HG02588 (cell line): ENCODE data around the gene CFAP74.
"Not testable (repeated sequence)": the region's sequence is repeated elsewhere in the genome, so short reads cannot be mapped to it uniquely, and the experiment has no call there.

Source experiments
- ATAC-seq: cut with Tn5 transposase; IDR thresholded peaks from one replicate; pipeline ENCODE4 v1.9.1; 2021; ENCODE audit warnings: mild to moderate bottlenecking, moderate library complexity; ENCODE audit not compliant: unreplicated experiment

CFAP74 gene

DNA sequence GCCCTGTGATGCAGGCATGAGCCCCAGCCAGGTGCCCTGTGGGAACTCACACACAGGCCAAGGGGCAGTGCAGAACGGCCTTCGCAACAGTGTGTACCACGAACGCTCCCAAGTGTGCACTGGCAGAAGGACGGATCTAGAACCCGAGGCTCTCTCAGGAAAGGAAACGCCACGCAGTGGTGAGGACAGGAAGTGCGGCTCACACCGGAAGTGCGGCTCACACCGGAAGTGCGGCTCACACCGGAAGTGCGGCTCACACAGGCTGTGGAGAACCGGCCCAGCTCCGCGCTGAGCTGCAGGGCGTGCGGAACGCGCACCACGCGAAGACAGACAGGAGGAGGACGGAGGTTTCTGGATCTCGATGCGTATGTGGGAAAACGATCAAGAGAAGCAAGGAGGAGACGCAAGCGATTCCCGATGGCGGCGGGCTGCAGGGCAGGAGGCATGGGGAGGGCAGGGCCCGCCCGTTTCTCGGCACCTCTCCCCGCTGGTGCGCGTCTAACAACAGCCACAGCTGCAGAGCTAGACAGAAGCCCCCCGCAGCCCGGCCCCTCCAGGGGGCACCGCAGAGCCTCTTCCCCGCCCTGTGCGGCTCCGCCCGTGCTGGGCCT, 48.6 kb downstream of the CFAP74 start:
- no peak for ATAC-seq

DNA sequence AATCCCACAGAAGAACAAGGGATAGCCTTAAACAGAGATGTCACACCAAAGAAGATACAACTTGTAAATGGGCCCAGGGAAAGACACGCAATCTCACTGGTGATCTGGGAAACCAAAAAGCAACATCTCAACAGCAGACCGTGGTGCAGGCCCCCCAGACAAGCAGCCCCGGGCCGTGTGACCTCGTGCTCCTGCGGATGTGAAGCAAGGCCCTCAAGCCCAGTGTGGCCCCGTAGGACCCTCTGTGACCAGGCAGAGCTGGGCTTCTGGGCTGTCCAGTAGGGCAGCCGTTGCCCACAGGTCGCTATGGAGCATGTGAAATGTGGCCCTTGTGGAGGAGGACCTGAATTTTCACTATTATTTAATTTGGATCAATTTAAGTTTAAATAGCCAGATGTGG, 49.6 kb downstream of the CFAP74 start:
- ATAC-seq = no peak

DNA sequence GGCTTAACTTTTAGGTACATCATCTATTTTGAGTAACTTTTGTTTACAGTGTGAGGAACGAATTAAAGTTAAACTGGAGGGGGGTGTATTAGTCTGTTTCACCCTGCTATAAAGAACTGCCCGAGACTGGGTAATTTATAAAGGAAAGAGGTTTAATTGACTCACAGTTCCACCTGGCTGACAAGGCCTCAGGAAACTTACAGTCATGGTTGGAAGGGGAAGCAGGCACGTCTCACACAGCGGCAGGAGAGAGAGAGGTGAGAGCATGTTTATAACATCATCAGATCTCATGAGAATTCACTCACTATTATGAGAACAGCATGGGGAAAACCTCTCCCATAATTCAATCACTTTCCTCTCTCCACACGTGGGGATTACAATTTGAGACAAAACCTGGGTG, 52.6 kb downstream of the CFAP74 start:
- ATAC-seq = no peak

DNA sequence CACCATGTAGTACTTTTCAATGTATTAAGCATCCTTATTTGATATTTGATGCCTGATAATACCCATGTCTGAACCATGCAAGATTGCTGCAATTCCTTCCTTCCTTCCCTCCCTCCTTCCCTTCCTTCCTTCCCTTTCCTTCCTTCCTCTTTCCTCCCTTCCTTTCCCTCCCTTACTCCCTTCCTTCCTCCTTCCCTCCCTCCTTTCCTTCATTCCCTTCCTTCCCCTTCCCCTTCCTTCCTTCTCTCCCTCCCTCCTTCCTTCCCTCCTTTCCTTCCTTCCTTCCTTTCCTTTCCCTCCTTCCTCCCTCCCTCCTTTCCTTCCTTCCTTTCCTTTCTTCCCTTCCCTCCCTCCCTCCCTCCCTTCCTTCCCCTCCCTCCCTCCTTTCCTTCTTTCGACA, 54.8 kb downstream of the CFAP74 start:
- ATAC-seq = no peak

DNA sequence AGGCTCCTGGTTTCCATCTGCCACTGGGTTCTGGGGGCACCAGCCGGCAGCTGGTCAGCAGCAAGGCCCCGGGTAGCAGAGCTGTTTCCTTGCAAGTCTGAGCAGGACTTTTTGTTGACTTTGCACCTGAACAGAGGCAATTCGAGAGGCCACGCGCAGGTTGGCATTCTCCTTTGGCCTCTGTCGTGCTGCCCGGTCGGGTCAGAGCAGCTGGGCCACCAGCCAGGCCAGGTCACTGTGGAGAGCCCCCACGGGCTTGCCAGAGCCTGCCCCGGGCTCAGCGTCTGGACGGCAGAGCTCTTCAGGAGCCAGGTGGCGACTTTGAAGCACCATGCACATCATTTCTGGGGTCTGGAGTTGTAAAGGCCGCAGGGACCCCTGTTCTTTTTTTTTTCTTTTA, 56.1 kb downstream of the CFAP74 start:
- no peak for ATAC-seq

DNA sequence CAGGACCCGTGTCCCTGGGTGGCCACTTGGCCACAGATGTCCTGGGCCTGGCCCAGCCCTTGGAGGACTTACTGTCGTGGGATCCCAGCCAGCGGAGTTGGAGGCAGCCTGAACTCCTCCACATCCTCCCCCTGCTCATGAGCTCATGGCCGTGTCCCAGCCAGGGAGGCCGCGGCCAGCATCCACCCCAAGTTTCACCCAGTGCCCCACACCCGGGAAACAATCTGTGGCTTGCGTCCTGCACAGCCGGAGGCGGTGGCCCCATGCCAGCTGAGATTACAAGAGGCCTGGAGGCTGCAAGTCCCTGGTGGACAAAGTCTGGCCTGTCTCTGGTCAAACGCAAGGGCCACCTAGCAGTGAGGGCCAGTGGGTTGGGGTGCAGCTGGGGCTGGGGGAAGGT, 57.0 kb downstream of the CFAP74 start:
- no peak for ATAC-seq

DNA sequence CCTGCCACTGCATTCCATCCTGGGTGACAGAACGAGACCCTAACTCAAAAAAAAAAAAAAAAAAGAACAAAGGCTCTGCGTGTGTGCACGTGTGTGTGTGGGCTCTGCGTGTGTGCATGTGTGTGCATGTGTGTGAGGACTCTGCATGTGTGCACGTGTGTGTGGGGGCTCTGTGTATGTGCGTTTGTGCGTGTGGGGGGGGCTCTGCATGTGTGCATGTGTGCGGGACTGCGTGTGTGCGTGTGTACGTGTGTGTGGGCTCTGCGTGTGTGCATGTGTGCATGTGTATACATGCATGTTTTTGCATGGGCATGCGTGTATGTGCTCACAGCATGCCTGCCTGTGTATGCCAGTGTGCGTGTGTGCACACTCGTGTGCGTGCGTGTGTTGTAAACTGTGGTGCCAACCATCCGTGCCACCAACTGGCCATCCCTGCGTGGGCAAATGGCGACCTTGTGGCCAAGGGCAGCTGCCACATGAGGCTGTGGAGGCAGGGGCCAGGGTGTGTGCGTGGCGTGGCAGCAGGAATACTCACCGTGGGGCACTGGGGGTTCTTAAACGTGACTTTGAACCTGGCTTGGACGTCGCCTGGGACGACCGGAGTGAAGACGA, 57.7 kb downstream of the CFAP74 start:
- ATAC-seq = no peak

DNA sequence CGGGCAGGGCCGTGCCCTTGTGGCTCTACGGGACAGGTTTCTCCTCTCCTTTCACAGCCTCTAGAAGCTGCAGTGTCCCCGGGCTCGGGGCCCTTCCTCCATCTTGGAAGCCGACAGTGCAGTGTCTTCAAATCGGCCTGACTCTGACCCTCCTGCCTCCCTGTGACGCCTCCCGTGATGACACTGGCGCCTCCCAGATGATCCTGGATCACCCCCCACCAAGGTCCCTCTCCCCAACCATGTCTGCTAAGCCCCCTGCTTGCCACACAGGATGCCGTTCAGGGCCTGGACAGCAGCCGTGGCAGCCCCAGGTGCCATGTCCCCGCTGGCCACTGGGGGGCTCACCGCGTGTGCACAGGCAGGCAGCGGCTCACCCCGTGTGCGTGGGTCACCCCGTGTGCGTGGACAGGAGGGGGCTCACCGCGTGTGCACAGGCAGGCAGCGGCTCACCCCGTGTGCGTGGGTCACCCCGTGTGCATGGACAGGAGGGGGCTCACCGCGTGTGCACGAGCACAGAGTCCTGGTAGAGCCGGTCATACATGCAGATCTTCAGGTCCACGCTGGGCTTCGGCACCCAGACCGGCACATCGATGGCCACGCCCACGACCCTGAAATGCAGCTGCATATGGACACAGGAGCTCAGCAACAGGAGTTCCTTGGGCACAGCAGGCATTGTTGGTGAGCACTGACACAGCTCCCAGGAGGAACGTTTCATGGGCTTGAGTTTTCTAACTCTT, 59.6 kb downstream of the CFAP74 start:
- no peak for ATAC-seq

DNA sequence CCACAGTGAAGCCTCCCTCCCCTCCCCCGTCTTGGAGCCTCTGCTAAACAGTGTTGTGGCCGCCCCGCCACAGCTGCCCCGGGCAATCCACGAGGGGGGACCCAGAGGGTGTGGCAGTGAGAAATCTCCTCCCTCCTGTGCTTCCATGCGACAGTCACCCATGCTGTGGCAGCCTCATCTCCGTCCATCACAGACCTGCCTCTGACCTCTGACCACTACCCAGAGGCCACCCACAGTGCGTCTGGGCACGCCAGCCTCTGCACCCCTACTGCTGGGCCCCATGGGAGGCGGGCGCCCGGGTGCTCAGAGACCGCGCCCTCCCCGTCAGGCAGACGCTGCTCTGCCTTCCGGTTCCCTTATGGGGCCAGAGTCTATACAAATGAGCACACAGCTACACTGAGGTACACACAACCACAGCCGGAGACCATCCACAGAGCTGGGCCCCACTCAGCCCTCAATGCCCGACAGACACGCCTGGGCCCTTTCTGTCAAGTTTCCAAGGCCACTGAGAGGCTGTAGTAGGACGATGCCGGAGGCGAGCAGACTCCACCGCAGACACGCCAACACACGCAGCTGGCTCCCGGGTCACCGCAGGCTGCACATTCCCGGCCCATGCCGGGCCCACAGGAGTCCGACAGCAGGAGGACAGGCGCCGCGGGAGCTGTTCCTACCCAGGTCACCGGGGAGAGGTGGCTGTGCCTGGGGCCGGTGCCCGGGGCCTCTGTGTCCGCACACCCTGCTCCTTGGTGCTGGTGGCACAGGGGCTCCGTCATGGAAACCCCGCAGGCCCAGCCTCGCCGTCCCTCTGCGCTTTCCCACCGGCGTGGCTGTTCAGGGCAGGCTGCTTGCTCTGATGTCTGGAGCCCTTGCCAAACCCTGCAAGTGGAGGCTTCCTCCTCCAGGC, 60.6 kb downstream of the CFAP74 start:
- ATAC-seq = no peak

DNA sequence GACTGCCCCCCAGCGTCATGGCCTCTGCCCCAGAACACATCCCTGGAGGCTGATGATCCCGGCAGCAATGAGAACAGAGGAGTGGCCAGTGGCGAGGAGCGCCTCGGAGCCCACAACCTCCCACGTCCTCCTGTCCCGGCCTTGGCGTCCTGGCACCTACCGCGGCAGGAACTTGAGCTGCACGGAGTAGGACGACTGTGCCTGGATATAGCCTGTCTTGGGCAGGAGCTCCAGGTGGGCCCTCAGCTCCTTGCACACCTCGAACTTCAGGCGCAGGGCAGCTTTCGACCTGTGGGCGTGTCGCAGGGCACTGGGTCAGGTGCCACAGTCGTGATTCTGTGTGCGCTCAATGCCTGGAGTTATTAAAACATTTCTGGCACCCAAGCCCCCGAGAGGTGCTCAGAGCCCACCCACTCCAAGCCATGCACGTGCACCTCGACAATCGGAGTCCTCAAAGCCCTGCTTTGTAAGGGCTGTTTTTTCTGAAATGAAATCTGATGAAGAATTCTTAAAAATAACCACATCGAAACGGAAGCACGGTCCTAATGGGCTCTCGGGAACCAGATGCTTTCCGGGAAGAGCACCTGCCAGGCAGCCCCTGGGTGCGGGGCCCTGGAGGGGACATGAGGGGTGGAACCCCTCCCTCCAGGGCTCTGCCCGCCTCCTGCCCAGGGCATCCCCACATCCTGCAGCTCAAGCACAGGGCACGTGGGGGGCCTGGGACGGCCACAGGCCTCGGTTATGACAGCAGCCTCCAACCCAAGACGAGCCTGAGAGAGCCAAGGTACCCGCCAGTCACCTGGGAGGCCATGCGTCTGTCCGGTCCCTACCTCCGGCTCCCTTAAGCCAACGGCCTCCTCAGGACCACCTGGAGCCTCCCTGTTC, 61.5 kb downstream of the CFAP74 start:
- ATAC-seq = no peak

DNA sequence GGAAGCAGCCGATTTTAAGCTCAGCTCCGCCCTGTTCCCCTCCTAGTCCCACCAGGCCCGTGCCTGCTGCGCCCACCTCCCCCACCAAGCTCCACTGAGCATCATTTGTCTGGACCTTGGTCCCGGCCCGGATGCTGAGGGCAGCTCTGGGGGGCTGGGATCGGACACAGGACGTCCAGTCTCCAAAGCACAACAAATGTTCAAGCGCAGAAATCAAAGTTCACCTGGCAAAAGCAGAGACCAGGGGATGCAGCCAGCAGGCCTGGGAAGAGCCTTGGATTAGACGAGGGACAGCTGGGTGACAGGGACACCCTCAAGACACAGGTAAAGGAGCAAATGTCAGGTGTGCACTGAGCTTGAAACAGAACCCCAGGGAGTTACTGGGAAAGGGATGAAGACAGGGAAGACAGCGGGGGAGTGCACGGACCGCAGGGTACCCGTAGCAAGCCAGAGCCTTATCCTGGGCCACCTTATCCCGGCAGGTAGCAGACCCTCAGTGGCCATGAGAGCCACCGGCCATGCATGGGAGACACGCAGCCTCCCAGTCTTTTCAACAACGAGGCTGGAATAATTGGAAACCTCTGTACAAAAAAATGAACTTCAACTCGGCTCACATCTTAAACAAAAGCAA, 62.3 kb downstream of the CFAP74 start:
- no peak for ATAC-seq

DNA sequence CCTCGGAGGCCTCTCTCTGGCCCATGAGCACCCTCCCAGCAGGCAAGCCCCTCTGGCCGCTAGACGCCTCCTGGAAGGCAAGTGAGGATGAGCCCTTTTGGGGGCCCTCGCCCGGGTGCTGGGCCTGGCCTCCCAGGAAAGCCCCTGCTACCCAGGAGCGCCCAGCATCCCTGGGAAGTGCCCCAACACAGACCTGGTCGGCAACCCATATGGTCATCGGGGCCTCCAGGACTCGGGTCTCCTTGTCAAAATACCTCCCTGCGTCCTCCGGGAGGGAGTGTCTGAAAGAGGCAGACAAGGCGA, 63.5 kb downstream of the CFAP74 start:
- ATAC-seq = no peak

DNA sequence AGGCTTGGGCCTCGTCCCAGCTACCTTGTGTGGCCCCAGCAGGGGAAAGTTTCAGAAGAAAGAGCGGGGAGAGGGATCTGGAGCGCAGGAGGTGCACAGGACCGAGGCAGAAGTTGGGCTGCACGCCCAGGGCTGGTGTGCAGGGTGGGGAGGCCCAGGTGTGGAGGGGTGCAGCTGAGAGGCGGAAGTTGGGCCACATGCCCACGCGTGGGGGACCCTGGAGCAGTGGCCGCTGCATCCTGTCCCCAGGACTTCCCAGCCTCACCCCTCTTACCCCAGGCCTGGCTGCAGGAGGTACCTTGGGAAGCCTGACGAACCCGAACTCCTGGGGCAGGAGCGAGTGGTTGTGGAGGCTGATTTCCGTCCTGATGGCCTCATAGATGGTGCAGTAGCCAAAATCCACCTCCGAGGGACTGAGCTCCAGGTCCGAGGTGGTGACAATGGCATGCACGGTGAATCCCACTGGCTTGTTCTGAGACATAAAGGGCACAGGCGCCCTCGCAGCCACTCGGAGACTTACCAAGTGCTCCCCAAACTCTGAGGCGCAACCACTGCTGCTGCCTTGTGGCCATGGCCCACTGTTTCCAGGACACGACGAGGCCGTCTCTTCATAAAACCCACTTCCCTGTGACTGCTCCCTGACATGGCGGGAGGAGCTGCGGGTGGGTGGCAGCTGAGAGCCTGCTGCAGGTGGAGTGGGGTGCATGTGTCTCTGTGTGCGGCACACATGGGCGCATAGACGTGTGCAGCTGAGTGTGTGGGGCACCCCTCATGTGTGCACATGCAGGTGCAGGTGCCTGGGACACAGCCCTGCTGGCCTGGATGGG, 64.1 kb downstream of the CFAP74 start:
- no peak for ATAC-seq

DNA sequence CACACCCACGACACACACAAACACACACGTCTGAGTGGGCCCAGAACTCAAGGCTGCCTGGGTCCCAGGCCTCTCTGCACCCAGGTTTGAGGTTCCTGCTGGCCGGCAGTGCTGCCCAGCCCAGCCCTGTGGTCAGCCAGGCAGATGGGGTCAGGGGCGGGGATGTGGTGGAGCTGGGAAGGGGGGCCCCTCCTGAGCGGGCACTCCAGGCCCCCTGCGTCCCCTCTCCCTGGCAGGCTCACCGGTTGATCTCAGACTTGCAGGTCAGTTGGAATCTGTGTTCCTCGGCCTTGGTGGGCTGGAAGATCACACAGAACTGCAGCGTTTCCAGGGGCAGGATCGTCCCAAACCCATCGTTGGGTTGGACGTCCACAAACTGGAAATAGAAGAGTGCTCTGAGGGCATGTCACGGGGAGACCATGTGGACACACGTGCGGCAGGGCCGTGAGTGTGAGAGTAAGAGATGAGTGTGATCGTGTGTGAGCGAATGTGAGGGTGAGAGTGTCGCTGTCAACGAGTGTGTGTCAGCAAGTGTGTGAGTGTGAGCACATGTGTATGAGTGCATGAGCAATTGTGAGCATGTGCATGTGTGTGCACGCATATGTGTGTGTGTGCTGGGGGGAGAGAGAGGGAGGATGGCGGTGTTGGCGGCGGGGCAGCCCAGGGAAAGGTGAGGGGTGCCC, 64.8 kb downstream of the CFAP74 start:
- no peak for ATAC-seq

DNA sequence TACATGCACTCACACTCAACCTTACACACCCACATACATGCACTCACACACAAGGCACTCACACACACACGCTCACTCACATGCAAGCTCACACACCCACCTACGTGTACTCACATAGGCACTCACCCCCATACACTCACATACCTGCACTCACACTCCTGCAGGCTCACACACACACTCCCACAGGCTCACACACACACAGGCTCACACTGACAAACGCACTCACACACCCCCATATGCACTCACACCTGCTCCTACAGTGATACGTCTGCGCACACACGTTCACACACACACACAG, 65.4 kb downstream of the CFAP74 start:
- ATAC-seq = no peak

DNA sequence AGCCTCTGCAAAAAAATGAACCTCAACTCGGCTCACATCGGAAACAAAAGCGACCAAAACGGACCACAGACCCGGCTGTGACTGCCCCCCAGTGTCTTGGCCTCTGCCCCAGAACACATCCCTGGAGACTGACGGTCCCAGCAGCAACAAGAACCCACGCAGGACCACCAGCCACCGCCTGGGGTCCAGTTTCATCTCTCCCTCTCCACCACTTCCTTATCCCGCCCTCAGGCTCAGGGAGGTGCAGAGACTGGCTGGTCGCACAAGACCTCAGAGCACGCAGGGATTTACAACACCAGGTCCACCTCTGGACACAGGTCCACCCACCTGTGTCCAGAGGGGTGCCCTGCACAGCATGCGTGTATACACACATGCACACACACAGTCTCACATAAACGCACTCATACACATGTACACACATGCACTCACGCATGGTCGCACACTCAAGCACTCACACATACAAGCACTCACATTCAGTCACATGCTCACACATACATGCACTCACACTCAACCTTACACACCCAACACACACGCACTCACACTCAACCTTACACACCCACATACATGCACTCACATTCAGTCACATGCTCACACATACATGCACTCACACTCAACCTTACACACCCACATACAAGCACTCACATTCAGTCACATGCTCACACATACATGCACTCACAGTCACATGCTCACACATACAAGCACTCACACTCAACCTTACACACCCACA, 65.9 kb downstream of the CFAP74 start:
- no peak for ATAC-seq

DNA sequence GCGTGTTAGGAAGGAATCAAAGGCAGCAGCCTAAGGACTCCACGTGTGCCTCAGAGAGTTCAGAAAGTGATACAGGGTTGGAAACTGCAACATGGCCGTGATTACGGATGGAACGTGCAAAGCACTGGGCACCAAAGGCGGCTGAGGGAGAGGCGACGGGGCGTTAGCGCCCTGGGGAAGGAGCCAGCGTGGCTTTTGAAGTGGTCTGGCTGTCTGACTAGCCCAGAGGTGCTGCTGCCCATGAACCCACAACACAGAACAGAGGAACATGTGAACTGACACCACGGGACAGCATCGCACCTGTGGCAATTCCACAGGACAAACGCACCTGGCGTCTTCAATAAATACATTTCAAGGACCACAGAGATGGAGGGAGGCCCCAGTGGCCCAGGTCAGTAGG, 66.5 kb downstream of the CFAP74 start:
- ATAC-seq = no peak

DNA sequence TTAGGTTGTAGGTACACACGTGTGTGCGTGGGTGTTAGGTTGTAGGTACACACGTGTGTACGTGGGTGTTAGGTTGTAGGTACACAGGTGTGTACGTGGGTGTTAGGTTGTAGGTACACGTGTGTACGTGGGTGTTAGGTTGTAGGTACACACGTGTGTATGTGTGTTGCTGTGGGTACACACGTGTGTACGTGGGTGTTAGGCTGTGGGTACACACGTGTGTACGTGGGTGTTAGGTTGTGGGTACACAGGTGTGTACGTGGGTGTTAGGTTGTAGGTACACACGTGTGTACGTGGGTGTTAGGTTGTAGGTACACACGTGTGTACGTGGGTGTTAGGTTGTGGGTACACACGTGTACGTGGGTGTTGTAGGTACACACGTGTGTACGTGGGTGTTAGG, 68.7 kb downstream of the CFAP74 start:
- not testable (repeated sequence) for ATAC-seq
